B cell (primary cell): ENCODE data around the gene TACR2. TPM values are rescaled to one million over a fixed set of nuclear protein-coding genes. Genes with fewer than 3 reads are reported as not detected.

Experiments used
- polyA plus RNA-seq: library from polyadenylated mRNA; depleted of rRNA; stranded (reverse); fragments of >200 nt; gene quantifications from 2 replicates; pipeline ENCODE4 v1.2.3, GENCODE V29; 2012
- total RNA-seq, 2 donors: library from RNA; stranded (reverse); fragments of 120-200 nt in 1 of 2; gene quantifications; 1 replicate in 1 of 2; 2 replicates in 1 of 2; pipeline versions ENCODE4 v1.2.3 to v1.2.4, GENCODE V29; 2013 to 2022

Gene TACR2
- total and polyA plus RNA-seq, 2 donors (not counting 1 experiment from before 2014, with no cell fraction given) = 0.18 TPM; not detected in 1

Other genes with a start within 250 kb of the TACR2 start
- 37.1 and 40.4 TPM in 2 replicates for gene SUPV3L1, start 236.7 kb downstream of the TACR2 start, total RNA-seq
- 33.6 and 57.0 TPM in 2 replicates for gene SUPV3L1, start 236.7 kb downstream of the TACR2 start, polyA plus RNA-seq
- gene HKDC1, start 196.6 kb downstream of the TACR2 start, total RNA-seq = not detected in 2 replicates
- 0.01 and 0.10 TPM in 2 replicates for gene HKDC1, start 196.6 kb downstream of the TACR2 start, polyA plus RNA-seq
- 38.2 and 40.8 TPM in 2 replicates for gene HK1, start 138.4 kb downstream of the TACR2 start, total RNA-seq
- 19.2 and 24.7 TPM in 2 replicates for gene HK1, start 138.4 kb downstream of the TACR2 start, polyA plus RNA-seq
- 0.52 and 0.85 TPM in 2 replicates for gene TSPAN15, start 34.5 kb upstream of the TACR2 start, total RNA-seq
- gene TSPAN15, start 34.5 kb upstream of the TACR2 start, polyA plus RNA-seq = 0.13 and 0.27 TPM in 2 replicates
- gene NEUROG3, start 156.5 kb upstream of the TACR2 start, total RNA-seq = not detected in 2 replicates
- gene NEUROG3, start 156.5 kb upstream of the TACR2 start, polyA plus RNA-seq = 0.09 TPM in 1 of 2 replicates, not detected in the other
- gene FAM241B, start 213.3 kb upstream of the TACR2 start, total RNA-seq = 0.54 and 1.1 TPM in 2 replicates
- gene FAM241B, start 213.3 kb upstream of the TACR2 start, polyA plus RNA-seq = 0.64 and 2.0 TPM in 2 replicates